Measurements from ENCODE around the gene PERM1.

The PERM1 gene

DNA sequence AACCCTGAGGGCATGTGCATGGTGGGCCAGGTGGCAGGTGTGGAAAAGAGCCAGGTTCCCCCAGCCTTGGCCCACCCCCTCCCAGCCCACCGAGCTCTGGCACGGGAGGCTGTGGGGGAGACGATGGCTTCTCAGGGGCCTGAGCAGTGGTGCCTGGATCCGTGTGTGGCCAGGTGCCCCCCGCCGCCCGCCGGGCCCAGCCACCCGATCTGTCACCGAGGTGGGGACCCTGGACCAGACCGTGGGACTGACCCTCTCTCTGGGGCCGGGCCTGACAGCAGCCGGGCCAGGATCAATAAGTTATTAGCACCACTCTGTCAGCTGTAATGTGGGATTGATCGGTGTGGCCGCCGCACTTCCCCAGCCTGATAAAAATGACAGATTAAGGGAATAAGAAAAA lies 44.4 kb downstream of the PERM1 start:
- no peak for DNase-seq (ENCODE audit: extremely low read depth in 1 of 2, low read depth in 1 of 2)

DNA sequence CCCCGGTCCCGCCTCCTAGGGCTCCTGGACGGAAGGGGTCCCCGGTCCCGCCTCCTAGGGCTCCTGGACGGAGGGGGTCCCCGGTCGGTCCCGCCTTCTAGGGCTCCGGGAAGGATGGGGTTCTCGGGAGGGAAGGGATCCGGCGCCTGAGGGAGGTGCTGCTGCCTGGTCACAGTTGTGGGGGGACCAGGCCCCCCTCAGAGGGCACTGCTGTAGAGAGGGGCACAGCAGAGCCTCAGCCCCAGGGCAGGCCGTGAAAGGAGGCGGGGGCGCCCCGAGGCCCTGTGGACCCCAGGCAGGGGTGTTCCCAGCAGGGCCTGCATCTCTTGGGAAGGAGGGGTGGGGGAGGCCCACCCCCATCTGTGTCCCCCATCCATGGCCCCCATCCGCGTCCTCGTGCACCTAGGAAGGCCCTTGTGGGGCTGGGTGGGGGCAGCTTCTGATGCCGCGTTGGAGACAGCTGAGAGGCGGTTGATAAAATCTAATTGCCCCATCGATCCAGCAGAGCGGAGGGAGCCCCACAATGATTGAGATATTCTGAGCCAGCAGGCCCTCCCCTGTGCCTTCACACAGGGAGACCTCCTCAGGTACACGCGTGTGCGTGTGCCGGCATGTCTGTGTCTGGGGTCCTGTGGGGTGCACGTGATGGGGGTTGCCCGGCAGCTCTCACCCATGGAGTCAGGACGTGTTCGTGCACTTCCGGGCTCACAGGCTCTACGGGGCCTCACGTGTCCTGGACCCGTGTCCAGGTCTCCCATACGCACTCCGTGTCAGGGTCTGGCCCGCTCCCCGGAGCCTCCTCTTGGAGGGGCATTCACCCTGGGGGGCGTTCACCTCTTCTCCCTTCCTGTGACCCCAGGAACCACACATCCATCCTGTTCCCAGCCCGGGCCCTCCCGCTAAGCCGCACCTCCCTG lies 45.3 kb downstream of the PERM1 start:
- DNase-seq (ENCODE audit: extremely low read depth in 1 of 2, low read depth in 1 of 2): no peak

GRCh38 chr1:935751-936231 lies 46.1 kb downstream of the PERM1 start:
- DNase-seq (ENCODE audit: extremely low read depth in 1 of 2, low read depth in 1 of 2): no peak

DNA sequence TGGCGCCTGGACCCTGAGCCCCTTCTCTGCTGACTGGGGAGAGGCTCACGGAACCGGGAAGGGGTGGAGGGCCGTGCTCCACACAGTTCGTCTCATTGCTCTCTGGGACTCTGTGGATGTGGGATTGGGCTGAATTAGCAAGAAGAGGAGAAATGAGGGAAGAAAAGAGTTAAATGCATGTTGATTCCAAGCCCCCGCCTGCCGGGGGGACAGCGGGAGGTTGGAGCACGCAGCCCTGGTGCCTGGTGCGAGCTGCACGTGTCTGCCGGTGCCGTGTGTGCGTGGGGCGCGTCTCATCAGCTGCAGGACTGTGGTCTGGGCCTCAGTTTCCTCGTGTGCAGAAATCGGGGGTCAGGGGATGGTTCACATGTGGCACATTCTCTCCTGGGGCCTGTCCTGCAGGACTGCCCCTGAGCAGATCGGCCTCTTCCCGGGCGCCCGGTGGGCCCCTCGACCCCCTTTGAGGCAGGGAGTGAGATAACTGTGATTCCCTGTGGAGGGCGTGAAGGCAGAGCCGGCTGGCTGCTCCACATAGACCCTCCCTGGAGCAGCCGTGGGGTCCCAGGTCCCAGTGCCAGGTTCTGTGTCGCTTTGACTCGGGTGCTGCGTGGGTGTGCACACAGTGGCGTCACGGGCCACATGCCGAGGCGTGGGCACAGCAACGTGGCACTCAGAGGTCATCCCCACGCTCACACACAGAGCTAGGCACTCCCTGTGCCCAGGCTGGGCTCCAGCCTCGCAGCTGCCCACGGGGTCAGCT lies 46.7 kb downstream of the PERM1 start:
- DNase-seq (ENCODE audit: extremely low read depth in 1 of 2, low read depth in 1 of 2): no peak

GRCh38 chr1:933603-933940 lies 48.3 kb downstream of the PERM1 start:
- no peak for DNase-seq (ENCODE audit: extremely low read depth in 1 of 2, low read depth in 1 of 2)

GRCh38 chr1:932776-933602 lies 48.9 kb downstream of the PERM1 start:
- DNase-seq (ENCODE audit: extremely low read depth in 1 of 2, low read depth in 1 of 2): no peak

DNA sequence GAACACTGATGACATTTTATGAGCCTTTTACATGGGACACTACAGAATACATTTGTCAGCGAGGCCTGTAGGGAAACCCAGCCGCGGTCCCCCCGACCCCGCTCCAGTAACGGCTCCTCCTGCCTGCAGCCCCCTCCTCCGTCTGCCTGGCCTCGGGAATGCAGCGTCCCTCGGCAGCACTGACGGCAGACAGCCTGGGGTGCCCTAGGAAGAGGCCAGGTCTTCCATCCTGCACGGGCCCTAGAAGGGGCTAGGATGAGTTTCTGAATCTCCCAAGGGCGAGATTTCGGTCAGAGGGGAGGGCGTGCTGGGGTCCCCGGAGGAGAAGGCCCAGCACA lies 49.8 kb downstream of the PERM1 start:
- DNase-seq (ENCODE audit: extremely low read depth in 1 of 2, low read depth in 1 of 2): no peak

DNA sequence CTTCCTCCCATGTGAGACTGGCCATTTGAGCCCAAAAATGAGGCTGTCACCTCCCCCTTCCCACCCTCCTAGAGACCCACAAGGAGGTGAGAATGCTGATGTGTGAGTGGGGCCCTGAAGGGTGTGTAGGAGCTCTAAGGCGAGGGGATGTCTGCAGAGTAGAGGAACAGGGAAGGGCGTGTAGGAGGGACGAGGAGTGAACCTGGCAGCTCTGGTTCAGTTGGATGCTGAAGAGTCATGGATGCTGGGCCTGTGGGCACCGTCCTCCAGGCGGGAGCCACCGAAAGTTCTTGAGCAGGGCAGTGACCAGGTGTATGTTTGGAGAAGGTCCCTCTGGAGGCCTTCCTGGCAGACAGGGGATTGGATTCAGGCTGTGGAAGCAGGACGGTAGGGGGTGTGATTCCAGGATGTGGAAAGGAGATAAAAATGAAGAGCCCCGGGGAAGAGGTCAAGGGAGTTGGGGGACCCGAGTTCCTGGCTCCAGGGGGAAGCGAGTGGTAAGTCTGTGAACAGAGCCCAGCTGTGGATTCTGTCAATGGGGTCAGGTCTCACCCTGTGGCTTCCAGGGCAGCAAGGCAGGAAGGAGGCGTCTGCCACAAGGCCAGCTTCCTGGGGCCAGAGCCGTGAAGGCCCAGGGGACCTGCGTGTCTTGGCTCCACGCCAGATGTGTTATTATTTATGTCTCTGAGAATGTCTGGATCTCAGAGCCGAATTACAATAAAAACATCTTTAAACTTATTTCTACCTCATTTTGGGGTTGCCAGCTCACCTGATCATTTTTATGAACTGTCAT lies 50.3 kb downstream of the PERM1 start:
- no peak for DNase-seq (ENCODE audit: extremely low read depth in 1 of 2, low read depth in 1 of 2)

DNA sequence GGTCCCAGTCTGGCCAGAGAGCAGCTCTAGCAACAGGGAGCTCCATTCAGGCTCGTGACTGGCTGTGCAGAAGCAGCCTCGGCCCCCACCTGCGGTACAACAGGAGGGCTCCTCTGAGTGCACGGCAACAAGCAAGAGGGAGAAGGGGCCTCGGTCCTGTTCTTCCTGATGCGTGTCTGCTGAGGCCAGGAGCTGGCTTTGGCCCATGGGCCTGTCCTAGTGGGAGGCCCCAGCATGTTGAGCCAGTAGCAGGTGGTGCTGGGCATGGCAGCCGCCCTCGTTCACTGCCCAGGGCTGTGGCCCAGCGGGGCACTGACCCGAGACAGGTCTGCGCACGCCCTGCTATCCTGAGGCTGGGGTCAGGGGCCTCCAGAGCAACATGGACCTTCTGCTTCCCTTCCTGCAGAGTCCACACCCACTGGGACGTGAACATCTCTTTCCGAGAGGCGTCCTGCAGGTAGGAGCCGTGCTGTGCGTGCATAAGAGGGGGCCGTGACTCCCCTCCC lies 51.2 kb downstream of the PERM1 start:
- no peak for DNase-seq (ENCODE audit: extremely low read depth in 1 of 2, low read depth in 1 of 2)

DNA sequence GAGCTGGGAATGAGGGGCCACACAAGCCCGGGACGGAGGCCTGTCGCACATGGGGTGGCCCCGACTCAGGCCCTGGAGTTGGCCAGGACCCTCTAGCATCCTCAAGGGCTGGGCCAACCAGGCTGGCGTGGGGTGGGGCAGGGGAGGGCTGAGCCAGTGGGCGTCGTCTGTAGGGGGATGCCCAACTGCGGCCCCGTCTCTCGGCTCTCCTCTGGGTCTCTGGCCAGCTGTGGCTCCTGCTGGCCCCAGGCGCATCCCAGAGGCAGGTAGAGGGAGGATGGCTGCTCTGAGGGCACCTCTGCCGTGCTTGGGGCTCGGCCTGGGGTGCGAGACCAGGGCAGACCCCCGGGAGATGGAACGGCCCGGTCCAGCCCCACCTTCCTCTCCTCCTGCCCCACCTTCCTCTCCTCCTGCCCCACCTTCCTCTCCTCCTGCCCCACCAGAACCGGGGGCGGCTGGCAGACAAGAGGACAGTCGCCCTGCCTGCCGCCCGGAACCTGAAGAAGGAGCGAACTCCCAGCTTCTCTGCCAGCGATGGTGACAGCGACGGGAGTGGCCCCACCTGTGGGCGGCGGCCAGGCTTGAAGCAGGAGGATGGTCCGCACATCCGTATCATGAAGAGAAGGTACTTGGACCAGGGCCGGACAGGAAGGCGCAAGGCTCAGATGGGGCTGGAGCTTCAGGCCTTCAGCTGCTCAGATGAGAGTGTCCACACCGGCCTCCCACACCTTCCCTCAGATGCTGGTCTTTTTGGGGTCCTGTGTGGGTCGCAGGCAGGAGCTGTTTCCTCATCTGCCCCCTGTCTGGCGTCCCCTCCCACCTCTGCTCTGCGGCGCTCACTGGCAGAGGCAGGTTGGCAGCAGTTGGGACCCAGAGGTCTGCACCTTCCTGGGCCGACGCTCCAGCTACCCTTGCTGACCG lies 51.9 kb downstream of the PERM1 start:
- DNase-seq (ENCODE audit: extremely low read depth in 1 of 2, low read depth in 1 of 2): no peak

DNA sequence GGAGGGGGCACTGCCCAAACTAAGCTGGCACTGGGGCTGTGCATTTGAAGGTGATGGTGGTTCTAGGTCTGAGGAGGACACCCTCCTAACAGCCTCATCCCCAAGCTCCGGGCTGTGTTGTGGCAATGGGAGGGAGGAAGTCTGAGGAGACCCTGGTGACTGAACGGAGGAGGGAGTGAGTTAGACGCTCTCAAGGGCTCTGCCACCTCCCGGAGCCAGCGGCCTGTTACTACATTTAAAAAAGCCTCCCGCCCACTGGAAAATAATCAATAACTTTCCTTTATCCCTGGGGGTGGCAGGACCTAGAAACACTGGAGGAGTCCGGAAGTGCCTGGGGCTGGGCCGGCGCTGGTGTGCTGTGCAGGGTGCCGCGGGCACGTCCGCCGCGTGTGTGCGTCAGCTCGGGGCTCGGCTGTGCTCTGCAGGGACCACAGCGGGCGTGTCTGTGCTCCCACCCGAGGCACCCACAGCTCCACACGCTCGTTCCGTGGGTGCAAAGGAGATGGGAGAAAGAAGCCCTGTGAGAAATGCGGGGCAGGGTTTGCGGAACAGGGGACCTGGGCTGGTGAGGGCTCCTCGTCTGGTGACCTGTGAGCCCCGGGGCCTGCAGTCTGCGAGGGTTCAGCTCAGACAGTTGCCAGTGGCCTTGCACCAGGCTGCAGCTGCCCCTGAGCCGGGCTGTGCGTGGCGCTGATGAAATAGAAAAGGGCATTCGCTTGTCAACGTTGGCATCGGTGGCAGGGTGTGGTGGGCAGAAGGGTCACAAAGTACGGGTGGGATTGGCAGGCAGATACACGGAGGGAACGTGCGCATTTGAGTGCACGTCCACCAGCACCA lies 52.9 kb downstream of the PERM1 start:
- no peak for DNase-seq (ENCODE audit: extremely low read depth in 1 of 2, low read depth in 1 of 2)

- DNase-seq (ENCODE audit: extremely low read depth in 1 of 2, low read depth in 1 of 2): no peak
These were observed 54.1 kb downstream of the PERM1 start for GRCh38 chr1:927748-928147.

GRCh38 chr1:927234-927633 lies 54.7 kb downstream of the PERM1 start:
- DNase-seq (ENCODE audit: extremely low read depth in 1 of 2, low read depth in 1 of 2): no peak

GRCh38 chr1:925561-926421 lies 56.1 kb downstream of the PERM1 start:
- DNase-seq (ENCODE audit: extremely low read depth in 1 of 2, low read depth in 1 of 2): no peak
